Right cardiac atrium (tissue), 5 donors: ENCODE results near the gene SPOCK1. TPM values are rescaled to one million over a fixed set of nuclear protein-coding genes. Genes with fewer than 3 reads are reported as not detected.

Source experiments
- ATAC-seq, 2 donors: fragments of 200-7000 bp; cut with Tn5 transposase; one replicate each; pipeline versions ENCODE4 v1.8.0 to v1.9.1; 2020; ENCODE audit warnings: moderate library complexity in 2 of 2, mild to moderate bottlenecking in 1 of 2
- DNase-seq, 3 donors: peaks; one replicate each; pipeline ENCODE4 v3.0.0-alpha.2; 2020
- H3K27ac ChIP-seq: one replicate; pipeline ENCODE4 v1.5.1; 2013; ENCODE audit warnings: mild to moderate bottlenecking, low read length, control low read depth, moderate library complexity
- H3K27me3 ChIP-seq: one replicate; pipeline ENCODE4 v1.6.1; 2013; ENCODE audit not compliant: control insufficient read depth, insufficient read depth
- H3K4me1 ChIP-seq: one replicate; pipeline ENCODE4 v1.6.1; 2013; ENCODE audit warnings: low read length; ENCODE audit not compliant: control insufficient read depth, insufficient read depth
- H3K4me3 ChIP-seq: one replicate; pipeline ENCODE4 v1.5.1; 2013; ENCODE audit warnings: low read length, control low read depth
- H3K9me3 ChIP-seq: one replicate; pipeline ENCODE4 v1.6.1; 2013; ENCODE audit warnings: low read length; ENCODE audit not compliant: control insufficient read depth
- WGBS: extraction: QIAGEN DNeasy Blood & Tissue Kit; methylation state at CpG from one replicate; pipeline ENCODE4 v1.1.7; 2013; 5-methylcytosine and 5-hydroxymethylcytosine counted together
- intact Hi-C, 4 donors: fragments of 100-400 bp; cut with DNase I; formaldehyde crosslinking; loops; one replicate each; pipeline versions ENCODE4 v1.11.0 to v1.14.0; 2022 to 2023
- polyA plus RNA-seq: library from polyadenylated mRNA; stranded (reverse); fragments of 200-250 nt; gene quantifications from one replicate; pipeline ENCODE4 v1.2.3, GENCODE V29; 2013
- total RNA-seq, 4 donors: library from RNA; stranded (reverse); fragmentation: NEBNext Ultra II Directional; extraction: Animal tissue kit (Norgen Biotek cat#: 25700); gene quantifications; one replicate each; pipeline ENCODE4 v1.2.1, GENCODE V29; 2021
- donor health status: healthy with polysubstance abuse.
- donor health status: DM: no; HTN: yes; CAD: no.
- donor health status: DM: no; HTN: no; CAD: no.
- donor health status: DM: no; HTN: yes; CAD: no; lungs with severe emphysema.
- donor health status: DM: yes; HTN: yes; CAD: no.

Gene SPOCK1
- total and polyA plus RNA-seq, 5 donors = 41.0 to 186 (median 139) TPM

DNA sequence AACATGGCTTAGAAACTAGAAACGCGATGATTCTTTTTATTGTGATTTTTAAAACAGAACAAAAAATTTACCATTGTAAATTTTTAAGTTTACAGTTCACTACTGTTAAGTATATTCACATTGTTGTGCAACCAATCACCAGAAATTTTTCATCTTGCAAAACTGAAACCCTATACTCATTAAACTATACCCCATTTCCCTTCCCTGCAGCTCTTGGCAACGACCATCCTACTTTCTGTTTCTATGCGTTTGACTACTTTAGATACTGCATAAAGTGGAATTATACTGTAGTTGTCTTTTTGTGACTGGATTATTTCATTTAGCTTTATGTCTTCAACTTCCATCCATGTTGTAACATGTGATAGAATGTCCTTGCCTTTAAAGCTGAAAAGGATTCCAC is 52.5 kb downstream of the SPOCK1 start:
- intact Hi-C loops = no loop called here
- H3K4me3 ChIP-seq = no peak overlapping the region
- H3K4me1 ChIP-seq = peaks cover 3% of the 10 kb centered on the region
- no peaks in the 10 kb centered on the region for H3K9me3 ChIP-seq
- no peaks in the 10 kb centered on the region for H3K27me3 ChIP-seq
- H3K27ac ChIP-seq = no peak overlapping the region
- 77% methylated on average over 4 of the region's 4 CpGs for WGBS
- DNase-seq (no peak), ATAC-seq (no peak)

DNA sequence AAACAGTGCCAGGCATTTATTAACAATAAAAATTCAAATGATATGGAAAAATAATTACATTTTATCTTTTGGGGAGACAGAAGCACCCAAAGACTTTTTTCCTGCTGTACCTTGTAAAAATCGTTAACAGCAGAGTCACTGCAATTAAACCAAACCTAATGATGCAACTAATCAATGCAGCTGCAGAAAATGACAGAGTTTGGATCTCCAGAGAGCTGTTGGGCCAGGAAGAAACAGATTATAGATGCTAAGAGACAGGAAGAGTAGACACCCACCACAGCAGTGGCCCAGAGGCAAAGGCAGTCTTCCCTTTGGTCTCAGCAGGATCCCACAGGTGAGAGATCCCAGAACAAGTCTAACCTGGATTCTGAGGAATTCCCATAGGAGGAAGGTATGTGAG is 53.0 kb downstream of the SPOCK1 start:
- Histone ChIP-seq H3K4me3 (no peak overlapping the region), H3K9me3 (no peaks in the 10 kb centered on the region), H3K27me3 (no peaks in the 10 kb centered on the region), H3K27ac (no peak overlapping the region), H3K4me1 (peaks cover 3% of the 10 kb centered on the region)
- no peak for ATAC-seq
- DNase-seq = no peak
- WGBS = 68% methylated on average over 1 of the region's 1 CpG
- intact Hi-C loops = no loop called here

DNA sequence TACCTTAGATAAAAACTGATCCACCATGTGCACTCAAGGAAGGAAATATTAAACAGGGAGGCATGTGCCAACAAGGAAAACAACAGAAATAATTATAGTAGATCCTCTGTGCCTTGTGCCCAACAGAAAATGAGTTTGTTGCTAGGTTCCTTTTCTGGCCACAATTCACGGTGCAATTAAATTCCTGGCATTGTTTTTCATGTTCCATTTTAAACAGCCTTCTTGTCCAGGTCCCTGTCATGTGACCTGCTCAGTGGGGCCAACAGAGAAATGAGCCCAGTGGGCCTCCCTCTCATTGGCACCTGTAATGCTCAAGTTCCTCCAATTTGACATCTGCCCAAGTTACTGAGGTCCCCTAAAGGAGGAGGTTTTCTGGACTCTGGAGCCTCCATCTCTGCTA is 56.5 kb downstream of the SPOCK1 start:
- no peak for DNase-seq
- 25% methylated on average over 1 of the region's 1 CpG for WGBS

DNA sequence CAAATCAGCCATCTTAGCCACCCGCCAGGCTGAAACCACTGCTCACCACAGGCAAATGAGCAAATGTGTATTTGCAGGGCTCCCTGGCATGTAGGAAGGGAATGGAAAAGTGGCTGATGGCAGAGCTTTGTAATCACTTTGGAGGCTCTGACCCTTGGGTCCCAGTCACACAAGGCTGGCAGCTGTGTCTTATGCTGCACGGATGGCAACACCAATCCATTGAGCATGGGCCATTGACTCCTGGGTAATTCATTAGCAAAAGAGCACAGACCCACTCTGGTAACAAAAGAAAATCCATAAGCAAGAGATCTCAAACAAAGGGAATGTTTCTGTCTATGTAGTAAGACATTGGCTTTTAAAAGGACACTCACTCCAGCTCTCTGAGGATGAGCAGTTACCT is 57.6 kb downstream of the SPOCK1 start:
- Histone ChIP-seq H3K9me3 (no peaks in the 10 kb centered on the region), H3K27ac (no peak overlapping the region), H3K4me1 (no peaks in the 10 kb centered on the region), H3K27me3 (no peaks in the 10 kb centered on the region), H3K4me3 (no peak overlapping the region)
- ATAC-seq = no peak
- 92% methylated on average over 2 of the region's 2 CpGs for WGBS
- no peak for DNase-seq
- intact Hi-C loops = no loop called here

More for the DNA sequence above, 56.5 kb downstream of the SPOCK1 start:
- Histone ChIP-seq H3K27ac (no peak overlapping the region), H3K4me3 (no peak overlapping the region), H3K9me3 (no peaks in the 10 kb centered on the region), H3K27me3 (no peaks in the 10 kb centered on the region), H3K4me1 (no peaks in the 10 kb centered on the region)
- intact Hi-C loops = no loop called here
- no peak for ATAC-seq

DNA sequence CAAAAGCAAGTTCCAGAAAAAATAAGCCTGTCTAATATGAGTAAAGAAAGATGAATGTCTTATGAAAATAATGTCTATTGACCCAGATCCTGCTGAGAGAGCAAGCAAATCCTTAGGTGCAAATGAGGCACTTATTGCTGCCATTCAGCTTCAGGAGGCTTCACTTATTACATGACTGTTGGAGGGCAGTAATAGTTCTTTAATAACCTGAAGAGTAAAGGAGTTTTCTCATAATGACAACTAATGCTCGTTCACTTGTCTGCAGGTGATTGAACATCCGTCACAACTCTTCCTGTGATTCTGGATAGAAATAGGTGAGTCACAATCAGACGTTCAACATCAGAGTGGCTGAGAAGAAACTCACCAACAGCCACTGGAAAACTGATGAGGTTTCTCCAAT is 58.3 kb downstream of the SPOCK1 start:
- H3K4me1 ChIP-seq = no peaks in the 10 kb centered on the region
- H3K4me3 ChIP-seq = no peak overlapping the region
- H3K9me3 ChIP-seq = no peaks in the 10 kb centered on the region
- WGBS = 73% methylated on average over 3 of the region's 3 CpGs
- H3K27me3 ChIP-seq = no peaks in the 10 kb centered on the region
- DNase-seq (no peak), ATAC-seq (no peak)
- no peak overlapping the region for H3K27ac ChIP-seq
- intact Hi-C loops = no loop called here

DNA sequence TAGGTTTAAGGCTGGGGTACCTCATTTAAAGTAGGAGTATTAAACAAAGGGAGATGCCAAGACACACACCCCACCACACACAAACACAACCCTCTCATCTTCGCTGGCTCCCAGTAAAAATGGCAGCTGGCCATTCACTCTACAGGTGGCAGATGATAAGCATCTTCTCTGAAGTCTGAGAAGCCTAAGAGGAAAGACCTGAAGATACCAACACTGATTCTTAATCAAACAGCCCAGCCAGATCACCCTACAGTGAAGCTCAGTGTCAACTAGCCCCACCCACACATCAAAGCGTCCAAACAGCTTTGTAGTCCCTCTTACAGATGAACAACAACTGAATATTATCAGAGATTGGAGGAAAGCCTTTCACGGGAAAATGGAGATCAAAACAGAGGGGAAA is 59.5 kb downstream of the SPOCK1 start:
- WGBS = 59% methylated on average over 3 of the region's 3 CpGs
- no peaks in the 10 kb centered on the region for H3K9me3 ChIP-seq
- no peaks in the 10 kb centered on the region for H3K4me1 ChIP-seq
- DNase-seq (no peak), ATAC-seq (no peak)
- intact Hi-C loops = no loop called here
- no peak overlapping the region for H3K4me3 ChIP-seq
- no peaks in the 10 kb centered on the region for H3K27me3 ChIP-seq
- no peak overlapping the region for H3K27ac ChIP-seq

DNA sequence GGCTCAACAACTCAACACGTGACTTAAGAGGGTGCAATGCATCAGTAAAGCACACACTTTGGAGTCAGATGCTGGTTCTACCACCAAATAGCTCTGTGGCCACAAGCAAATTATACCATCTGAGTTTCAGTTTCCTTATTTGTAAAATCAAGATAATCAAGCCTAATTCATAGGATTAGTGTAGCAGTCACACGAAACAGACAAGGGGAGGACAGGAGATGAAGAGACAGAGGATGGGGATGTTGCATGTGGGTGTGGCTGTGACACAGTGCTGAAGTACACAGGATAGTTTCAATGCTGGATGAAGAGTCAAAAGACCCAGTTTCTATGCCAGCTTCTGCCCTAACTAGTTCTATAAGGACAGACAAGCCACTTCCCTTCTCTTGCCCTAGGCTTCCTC is 60.2 kb downstream of the SPOCK1 start:
- Histone ChIP-seq H3K27me3 (no peaks in the 10 kb centered on the region), H3K4me1 (no peaks in the 10 kb centered on the region), H3K27ac (no peak overlapping the region), H3K9me3 (no peaks in the 10 kb centered on the region), H3K4me3 (no peak overlapping the region)
- intact Hi-C loops = no loop called here
- DNase-seq = no peak
- WGBS = 90% methylated on average over 2 of the region's 2 CpGs
- no peak for ATAC-seq

DNA sequence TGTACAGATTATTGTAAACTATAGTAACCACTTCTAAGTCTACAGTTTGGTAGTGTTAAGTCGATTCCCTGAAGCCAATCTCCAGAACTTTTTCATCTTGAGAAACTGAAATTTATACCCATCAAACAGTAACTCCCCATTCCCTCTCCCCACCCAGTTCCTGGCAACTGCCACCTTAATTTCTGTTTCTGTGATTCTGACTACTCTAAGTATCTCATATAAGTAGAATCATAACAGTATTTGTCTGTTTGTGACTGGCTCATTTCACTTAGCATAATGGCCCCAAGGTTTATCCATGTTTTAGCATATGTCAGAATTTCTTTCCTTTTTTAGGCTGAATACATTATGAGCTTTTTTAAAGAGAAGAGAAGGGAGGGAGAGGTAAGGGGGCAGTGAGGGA is 61.4 kb downstream of the SPOCK1 start:
- intact Hi-C loops = no loop called here
- no peaks in the 10 kb centered on the region for H3K9me3 ChIP-seq
- WGBS = 68% methylated on average over 1 of the region's 1 CpG

DNA sequence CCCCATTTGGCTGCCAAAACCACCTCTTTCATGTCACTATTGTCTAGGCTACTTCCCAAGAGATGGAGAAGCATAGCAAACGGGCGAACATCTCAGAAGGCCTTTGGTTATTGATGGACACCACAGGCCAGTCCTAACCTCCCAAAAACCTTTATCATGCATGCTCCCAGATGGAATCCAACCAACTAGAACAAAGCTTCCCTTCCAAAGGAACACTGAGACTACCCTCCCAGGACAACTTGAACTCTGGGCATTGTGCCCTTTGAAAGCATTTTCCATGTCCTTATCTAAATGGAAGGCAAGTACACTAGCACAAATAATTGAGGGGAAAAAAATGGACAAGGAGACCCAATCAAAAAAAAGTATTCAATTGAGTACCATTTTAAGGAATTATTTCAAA is 65.6 kb downstream of the SPOCK1 start:
- Histone ChIP-seq H3K9me3 (no peaks in the 10 kb centered on the region), H3K4me3 (no peak overlapping the region), H3K4me1 (no peaks in the 10 kb centered on the region), H3K27me3 (no peaks in the 10 kb centered on the region), H3K27ac (no peak overlapping the region)
- 85% methylated on average over 2 of the region's 2 CpGs for WGBS
- intact Hi-C loops = no loop called here
- DNase-seq (no peak), ATAC-seq (no peak)

More for the DNA sequence above, 61.4 kb downstream of the SPOCK1 start:
- DNase-seq = no peak
- Histone ChIP-seq H3K27me3 (no peaks in the 10 kb centered on the region), H3K27ac (no peak overlapping the region), H3K4me3 (no peak overlapping the region), H3K4me1 (no peaks in the 10 kb centered on the region)
- no peak for ATAC-seq

DNA sequence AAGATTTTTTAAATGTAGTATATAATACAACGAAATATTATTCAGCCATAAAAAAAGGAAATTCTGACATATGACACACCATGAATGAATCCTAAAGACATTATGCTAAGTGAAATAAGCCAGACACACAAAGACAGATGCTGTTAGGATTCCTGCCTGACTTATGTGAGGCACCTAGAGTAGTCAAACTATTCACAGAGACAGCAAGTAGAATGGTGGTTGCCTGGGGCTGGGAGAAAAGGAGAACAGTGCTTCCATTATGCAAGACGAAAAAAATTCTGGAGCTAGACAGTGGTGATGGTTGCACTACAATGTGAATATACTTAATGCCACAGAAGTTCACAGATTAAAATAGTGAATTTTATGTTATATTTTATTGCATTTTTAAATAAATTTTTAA is 66.8 kb downstream of the SPOCK1 start:
- no peaks in the 10 kb centered on the region for H3K27me3 ChIP-seq
- H3K9me3 ChIP-seq = no peaks in the 10 kb centered on the region
- no peak overlapping the region for H3K27ac ChIP-seq
- no peak overlapping the region for H3K4me3 ChIP-seq
- DNase-seq (no peak), ATAC-seq (no peak)
- WGBS = 45% methylated on average over 2 of the region's 2 CpGs
- no peaks in the 10 kb centered on the region for H3K4me1 ChIP-seq
- intact Hi-C loops = no loop called here

DNA sequence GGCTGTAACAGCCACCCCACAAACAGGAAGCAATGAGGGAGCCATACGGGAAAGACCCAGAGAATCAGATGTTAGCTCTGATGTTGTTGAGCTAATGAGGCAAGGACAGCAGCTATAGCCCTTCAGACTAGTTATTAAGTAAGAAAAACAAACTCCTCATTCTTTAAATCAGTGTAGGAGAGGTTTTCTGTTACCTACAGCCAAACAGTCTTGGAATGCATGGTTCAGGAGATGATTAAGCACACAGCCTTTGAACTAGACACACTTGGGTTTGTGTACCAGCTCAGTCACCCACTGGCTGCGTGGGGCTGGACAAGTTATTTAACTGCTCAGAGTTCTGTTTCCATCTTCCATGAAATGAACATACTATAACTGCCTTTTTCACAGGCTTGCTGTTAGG is 68.1 kb downstream of the SPOCK1 start:
- Histone ChIP-seq H3K9me3 (no peaks in the 10 kb centered on the region), H3K27me3 (no peaks in the 10 kb centered on the region), H3K27ac (no peak overlapping the region), H3K4me1 (no peaks in the 10 kb centered on the region), H3K4me3 (no peak overlapping the region)
- intact Hi-C loops = no loop called here
- ATAC-seq (no peak), DNase-seq (no peak)
- 33% methylated on average over 2 of the region's 2 CpGs for WGBS

DNA sequence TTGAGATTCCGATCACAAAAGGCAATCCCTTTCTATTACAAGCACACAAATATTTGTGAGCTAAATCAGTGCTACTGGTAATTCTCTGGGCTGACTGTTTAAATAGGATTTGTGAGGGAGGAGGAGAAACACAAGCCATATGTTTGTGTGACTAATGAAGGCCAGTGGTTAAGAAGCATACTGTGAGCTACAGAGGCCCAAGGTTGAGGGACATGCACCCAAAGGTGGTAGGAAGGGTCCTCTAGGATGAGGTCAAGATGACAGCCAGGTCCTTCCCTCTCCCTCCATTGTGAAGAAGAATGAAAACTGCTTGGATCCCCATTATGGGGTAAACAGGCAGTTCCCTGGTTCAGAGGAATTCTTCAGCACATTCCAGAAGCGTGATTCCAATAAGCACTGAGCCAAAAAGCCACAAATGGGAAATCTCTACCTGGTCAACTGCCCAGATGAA is 83.9 kb downstream of the SPOCK1 start:
- DNase-seq (no peak), ATAC-seq (no peak)
- Histone ChIP-seq H3K27me3 (no peaks in the 10 kb centered on the region), H3K9me3 (no peaks in the 10 kb centered on the region), H3K4me1 (no peaks in the 10 kb centered on the region), H3K27ac (no peak overlapping the region), H3K4me3 (no peak overlapping the region)
- intact Hi-C loops = no loop called here
- 86% methylated on average over 2 of the region's 2 CpGs for WGBS
